Endothelial cell (in vitro differentiated cells): Measurements from ENCODE around the gene AKAP8. TPM values are rescaled to one million over a fixed set of nuclear protein-coding genes. Genes with fewer than 3 reads are reported as not detected.
"Not testable (repeated sequence)": the region's sequence is repeated elsewhere in the genome, so short reads cannot be mapped to it uniquely, and the experiment has no call there.

Experiments
- DNase-seq: peaks from one replicate; pipeline ENCODE4 v3.0.0; 2021; ENCODE audit warnings: low spot score
- H3K27ac Mint-ChIP-seq: one replicate; pipeline ENCODE4 v1.8.0; 2021; ENCODE audit warnings: mixed read lengths, inconsistent platforms; ENCODE audit not compliant: unreplicated experiment
- H3K27me3 Mint-ChIP-seq: one replicate; pipeline ENCODE4 v1.8.0; 2021; ENCODE audit warnings: mild to moderate bottlenecking, moderate library complexity, mixed read lengths, inconsistent platforms; ENCODE audit not compliant: unreplicated experiment
- H3K36me3 Mint-ChIP-seq: one replicate; pipeline ENCODE4 v1.8.0; 2021; ENCODE audit warnings: mild to moderate bottlenecking, low read depth, mixed read lengths, inconsistent platforms; ENCODE audit not compliant: unreplicated experiment
- H3K4me1 Mint-ChIP-seq: one replicate; pipeline ENCODE4 v1.8.0; 2021; ENCODE audit warnings: mild to moderate bottlenecking, mixed read lengths, inconsistent platforms; ENCODE audit not compliant: unreplicated experiment
- H3K4me3 Mint-ChIP-seq: one replicate; pipeline ENCODE4 v1.8.0; 2021; ENCODE audit warnings: mild to moderate bottlenecking, mixed read lengths, inconsistent platforms; ENCODE audit not compliant: unreplicated experiment
- H3K9me3 Mint-ChIP-seq: one replicate; pipeline ENCODE4 v1.8.0; 2021; ENCODE audit warnings: mixed read lengths, inconsistent platforms; ENCODE audit not compliant: unreplicated experiment
- CTCF ChIP-seq: fragments of 200-600 bp; sonication (generic); IDR thresholded peaks from one replicate; pipeline ENCODE4 v1.5.0; 2021; ENCODE audit warnings: antibody characterized with exemption; ENCODE audit not compliant: unreplicated experiment
- total RNA-seq: library from RNA; stranded (reverse); fragmentation: NEBNext Ultra II Directional; extraction: Animal tissue kit (Norgen Biotek cat#: 25700); gene quantifications from one replicate; pipeline ENCODE4 v1.2.1, GENCODE V29; 2021; ENCODE audit not compliant: unreplicated experiment

The AKAP8 gene
- total RNA-seq, 1 donor from 2014 or later: 36.5 TPM

GRCh38 chr19:15397236-15397635 is 17.6 kb upstream of the AKAP8 start:
- DNase-seq: no peak
- Mint-ChIP-seq H3K4me1 (no peaks in the 10 kb centered on the region), H3K9me3 (no peaks in the 10 kb centered on the region), H3K27ac (no peak overlapping the region), H3K27me3 (peaks cover 12% of the 10 kb centered on the region), H3K36me3 (peaks cover 43% of the 10 kb centered on the region), H3K4me3 (peak overlapping the region; percentile 77)
- no peak for TF ChIP-seq CTCF

GRCh38 chr19:15396436-15396835 is 16.8 kb upstream of the AKAP8 start:
- no peaks in the 10 kb centered on the region for H3K9me3 Mint-ChIP-seq
- H3K27ac Mint-ChIP-seq: peak overlapping the region; percentile 48
- peaks cover 43% of the 10 kb centered on the region for H3K36me3 Mint-ChIP-seq
- H3K27me3 Mint-ChIP-seq: peaks cover 10% of the 10 kb centered on the region
- H3K4me1 Mint-ChIP-seq: no peaks in the 10 kb centered on the region
- no peak for DNase-seq
- TF ChIP-seq CTCF: no peak
- peak overlapping the region; percentile 68 for H3K4me3 Mint-ChIP-seq

GRCh38 chr19:15395251-15395650 is 15.7 kb upstream of the AKAP8 start:
- H3K36me3 Mint-ChIP-seq: peaks cover 40% of the 10 kb centered on the region

GRCh38 chr19:15394426-15394825 is 14.8 kb upstream of the AKAP8 start:
- H3K4me3 Mint-ChIP-seq: no peak overlapping the region
- H3K27me3 Mint-ChIP-seq: peaks cover 10% of the 10 kb centered on the region
- TF ChIP-seq CTCF: no peak
- DNase-seq: no peak
- no peaks in the 10 kb centered on the region for H3K4me1 Mint-ChIP-seq
- H3K9me3 Mint-ChIP-seq: no peaks in the 10 kb centered on the region
- no peak overlapping the region for H3K27ac Mint-ChIP-seq
- H3K36me3 Mint-ChIP-seq: peaks cover 37% of the 10 kb centered on the region

More at GRCh38 chr19:15395251-15395650, 15.7 kb upstream of the AKAP8 start:
- H3K27ac Mint-ChIP-seq, H3K4me1 Mint-ChIP-seq, DNase-seq, H3K4me3 Mint-ChIP-seq, H3K9me3 Mint-ChIP-seq, H3K27me3 Mint-ChIP-seq: not testable (repeated sequence)

- Mint-ChIP-seq H3K27ac (no peak overlapping the region), H3K4me3 (no peak overlapping the region), H3K36me3 (peaks cover 41% of the 10 kb centered on the region), H3K27me3 (peaks cover 10% of the 10 kb centered on the region), H3K4me1 (no peaks in the 10 kb centered on the region), H3K9me3 (no peaks in the 10 kb centered on the region)
- no peak for DNase-seq
- TF ChIP-seq CTCF: no peak
These were observed 14.4 kb upstream of the AKAP8 start for GRCh38 chr19:15393963-15394362.

- H3K27ac Mint-ChIP-seq: no peak overlapping the region
- no peak overlapping the region for H3K4me3 Mint-ChIP-seq
- peaks cover 6% of the 10 kb centered on the region for H3K4me1 Mint-ChIP-seq
- no peak for DNase-seq
- H3K27me3 Mint-ChIP-seq: peaks cover 2% of the 10 kb centered on the region
- H3K36me3 Mint-ChIP-seq: peaks cover 24% of the 10 kb centered on the region
- H3K9me3 Mint-ChIP-seq: no peaks in the 10 kb centered on the region
- TF ChIP-seq CTCF: no peak
These were observed 11.2 kb upstream of the AKAP8 start for GRCh38 chr19:15390814-15391213.
